Stimulated activated CD4-positive, alpha-beta T cell treated with anti-CD3 and anti-CD28 coated beads, Interleukin-1b, Interleukin-23, amount 100 ng/mL, for 1 hour (primary cell): Measurements from ENCODE around the gene ST8SIA1.

ENCODE experiments used
- DNase-seq, 2 donors: peaks; one replicate each; pipeline ENCODE4 v3.0.0-alpha.2; 2020; ENCODE audit warnings: low read depth in 2 of 2

ST8SIA1 gene

DNA sequence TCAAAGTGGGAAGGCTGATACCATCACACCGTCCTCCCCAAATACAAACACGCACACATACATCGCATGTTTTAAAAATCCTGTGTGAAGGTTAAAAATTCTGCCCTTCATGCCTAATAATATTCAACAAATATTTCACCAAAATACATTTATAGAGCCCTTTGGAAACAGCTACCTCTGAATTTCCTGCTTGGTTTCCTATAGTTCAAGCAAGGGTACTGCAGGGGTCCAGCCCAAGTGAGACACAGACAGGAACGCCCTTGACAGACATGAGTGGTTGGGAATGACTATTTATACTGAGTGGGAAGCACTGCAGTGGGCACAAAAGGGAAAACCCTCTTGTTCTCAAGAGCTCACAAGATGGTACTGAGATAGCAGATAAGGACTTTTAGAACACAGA lies 51.0 kb downstream of the ST8SIA1 start:
- DNase-seq: no peak

DNA sequence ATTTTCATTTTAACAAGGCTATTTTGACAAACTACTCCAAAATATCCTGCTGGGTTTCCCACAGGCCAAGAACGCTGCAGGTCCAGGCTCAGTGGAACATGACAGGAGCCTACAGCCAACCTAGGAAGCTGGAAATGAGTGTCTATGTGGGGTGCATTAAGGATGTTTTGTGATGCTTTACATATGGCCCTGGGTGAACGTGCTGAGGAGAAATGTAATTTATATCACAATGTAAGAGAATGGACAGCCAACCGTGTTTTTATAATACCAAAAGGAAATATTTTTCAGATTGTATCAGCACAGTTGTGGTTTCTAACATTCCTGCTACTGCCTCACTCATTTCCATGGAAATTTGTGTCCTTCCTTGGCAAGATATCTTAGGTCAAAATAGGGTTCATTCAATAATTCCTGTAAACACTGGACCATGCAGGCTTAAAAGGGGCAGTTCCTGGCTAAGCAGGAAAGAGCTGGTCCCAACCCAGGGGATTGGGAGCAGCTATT lies 51.5 kb downstream of the ST8SIA1 start:
- no peak for DNase-seq

DNA sequence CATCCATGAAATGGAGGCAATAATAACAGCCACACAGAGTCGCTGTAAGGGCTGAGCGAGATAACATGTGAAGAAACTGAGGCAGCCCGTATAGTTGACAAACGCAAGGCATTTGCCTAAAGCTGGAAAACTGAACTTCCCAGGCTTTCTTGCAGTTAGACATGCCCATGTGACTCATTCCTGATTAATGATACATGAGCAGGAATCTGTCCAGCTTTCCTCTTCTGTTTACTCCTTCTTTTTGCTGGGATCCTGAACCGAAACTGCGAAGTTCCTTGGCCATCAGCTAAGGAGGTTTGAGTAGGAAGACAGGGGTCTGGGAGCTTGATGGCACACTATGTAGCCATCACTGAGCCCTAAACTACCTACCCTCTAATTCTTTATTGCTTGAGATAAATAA lies 52.2 kb downstream of the ST8SIA1 start:
- no peak for DNase-seq

DNA sequence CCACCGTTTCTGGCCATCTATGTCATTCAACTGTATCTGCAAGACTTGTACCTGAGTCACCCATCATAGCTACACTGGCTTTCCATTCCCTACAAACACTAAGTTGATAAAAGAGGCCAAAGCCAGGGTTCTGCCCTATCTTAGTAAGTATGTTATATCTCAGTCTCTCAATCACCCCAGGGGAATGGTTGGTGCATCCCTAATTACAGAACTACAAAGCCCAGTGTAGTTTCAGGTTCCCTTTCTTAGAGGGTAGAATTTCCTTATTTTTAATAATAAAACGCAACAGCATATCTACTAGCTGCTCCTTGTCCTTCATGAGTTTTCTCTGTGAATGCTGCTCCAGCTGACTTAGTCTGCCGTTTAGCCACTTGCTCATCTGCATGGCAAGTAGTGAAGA lies 57.6 kb downstream of the ST8SIA1 start:
- no peak for DNase-seq

DNA sequence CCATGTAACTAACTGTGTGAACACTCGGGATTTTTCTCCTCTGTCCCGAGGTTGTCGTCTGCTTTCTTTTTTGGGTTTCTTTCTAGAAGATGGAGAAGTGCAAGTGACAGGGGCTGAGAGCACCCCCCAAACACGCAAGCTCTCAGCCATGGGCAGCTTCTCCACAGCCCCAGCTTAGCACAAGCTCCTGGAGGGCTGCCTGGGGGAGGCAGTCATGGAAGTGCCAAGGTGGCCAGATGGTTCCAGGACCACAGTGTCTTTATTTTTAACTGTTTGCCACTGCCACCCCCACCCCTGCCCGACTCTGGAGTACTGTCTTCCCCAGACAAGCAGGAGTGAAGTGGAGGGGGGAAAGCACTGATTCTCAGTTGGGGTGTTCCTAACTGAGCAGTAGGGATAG lies 58.2 kb downstream of the ST8SIA1 start:
- DNase-seq: no peak

DNA sequence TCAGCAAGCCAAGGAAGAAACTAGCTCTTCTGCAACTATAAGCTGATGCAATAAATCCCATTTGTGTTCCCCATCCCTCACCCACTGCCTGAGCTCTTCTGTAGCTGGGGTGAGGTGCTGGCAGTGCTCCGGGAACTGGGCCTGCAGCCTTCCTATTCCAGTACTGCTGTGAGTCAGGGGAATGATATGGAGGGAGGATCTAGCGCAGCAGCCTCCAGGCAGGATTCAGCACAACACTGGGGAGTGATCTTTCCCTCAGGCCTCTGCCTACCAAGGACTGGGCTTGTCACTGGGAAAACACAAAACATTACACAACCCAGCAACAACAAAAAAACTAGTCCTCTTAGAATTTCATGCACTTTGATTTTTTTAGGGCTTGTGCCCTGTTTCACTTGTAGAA lies 58.7 kb downstream of the ST8SIA1 start:
- DNase-seq: no peak

DNA sequence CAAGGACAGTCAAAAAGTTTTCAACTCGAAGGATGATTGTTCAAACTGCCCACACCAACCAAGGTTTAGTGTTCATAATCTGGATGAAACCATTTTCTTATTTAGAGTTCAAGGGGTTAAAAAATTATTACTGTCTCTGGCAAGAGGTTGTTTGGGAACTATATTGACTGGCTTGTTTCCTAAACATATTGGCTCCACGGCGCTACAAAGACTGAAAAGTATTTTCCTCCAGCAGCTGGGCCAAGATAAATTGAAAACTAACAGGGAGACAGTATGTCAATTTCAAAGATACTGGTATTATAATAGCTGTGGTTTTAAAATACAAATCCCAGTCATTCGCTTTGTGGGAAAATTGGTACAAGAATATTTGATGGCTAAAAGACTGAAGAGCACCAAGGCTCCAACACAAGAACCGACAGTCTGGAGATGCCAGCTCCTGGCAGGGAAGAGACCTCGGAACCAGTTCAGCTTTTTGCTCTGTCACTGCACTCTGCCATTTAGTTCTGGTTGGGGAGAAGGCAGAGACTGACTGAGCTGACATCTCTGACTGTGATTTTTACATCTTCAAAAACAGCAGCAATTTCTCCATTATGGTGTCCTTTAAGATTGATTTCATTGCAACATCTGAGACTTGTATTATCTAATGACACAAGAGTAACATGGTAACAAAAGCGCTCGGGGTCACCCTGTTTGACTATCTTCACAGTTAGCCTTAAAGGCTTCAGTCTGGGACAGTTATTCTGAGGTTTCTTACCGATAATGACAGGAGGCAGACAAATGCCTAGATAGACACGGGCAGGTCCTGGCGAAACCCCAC lies 62.0 kb downstream of the ST8SIA1 start:
- DNase-seq: no peak

DNA sequence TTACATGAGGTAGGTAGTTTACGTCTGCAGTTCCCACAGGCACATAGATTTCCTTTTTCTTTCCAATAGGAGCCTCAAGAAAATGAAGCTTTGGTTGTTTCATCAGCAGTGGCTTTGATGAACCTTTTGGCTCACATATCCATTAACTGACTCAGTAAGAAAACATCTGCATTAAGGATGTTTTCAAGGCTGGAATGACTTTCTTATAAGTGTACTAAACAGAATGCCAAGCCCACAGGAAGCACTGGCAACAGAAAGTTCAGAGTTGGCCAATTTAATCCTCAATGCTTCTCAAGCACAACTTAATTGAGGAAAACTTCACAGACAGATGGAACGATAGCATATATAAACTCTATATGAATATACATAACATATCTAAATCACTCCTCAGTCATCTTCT lies 63.5 kb downstream of the ST8SIA1 start:
- DNase-seq: no peak

DNA sequence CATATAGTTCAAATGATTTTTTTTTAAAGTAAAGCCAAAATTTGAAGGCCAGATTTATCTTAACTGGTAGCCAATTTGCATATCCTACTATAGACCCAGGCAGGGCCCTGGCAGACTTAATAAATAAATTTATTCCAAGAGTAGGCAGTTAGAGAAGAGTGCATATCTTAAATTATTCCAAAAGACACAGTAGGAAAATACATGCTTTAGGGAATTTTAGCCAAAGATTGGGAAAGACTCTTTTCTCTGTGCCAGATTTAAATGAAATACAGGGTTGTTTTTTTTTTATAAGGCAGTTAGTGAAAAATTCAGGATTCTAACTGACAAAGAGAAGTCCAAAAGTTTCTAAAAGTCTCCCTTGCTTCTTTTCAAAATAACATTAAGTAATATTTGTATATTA lies 65.5 kb downstream of the ST8SIA1 start:
- no peak for DNase-seq

DNA sequence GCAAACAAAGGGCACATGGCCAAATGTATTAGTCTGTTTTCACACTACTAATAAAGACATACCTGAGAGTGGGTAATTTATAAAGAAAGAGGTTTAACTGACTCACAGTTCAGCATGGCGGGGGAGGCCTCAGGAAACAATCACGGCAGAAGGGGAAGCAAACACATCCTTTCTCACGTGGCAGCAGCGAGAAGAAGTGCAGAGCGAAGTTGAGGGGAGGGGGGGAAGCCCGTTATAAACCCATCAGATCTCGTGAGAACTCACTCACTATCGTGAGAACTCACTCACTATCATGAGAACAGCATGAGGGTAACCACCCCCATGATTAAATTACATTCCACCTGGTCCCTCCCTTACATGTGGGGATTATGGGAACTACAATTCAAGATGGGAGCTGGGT lies 66.1 kb downstream of the ST8SIA1 start:
- DNase-seq: no peak

DNA sequence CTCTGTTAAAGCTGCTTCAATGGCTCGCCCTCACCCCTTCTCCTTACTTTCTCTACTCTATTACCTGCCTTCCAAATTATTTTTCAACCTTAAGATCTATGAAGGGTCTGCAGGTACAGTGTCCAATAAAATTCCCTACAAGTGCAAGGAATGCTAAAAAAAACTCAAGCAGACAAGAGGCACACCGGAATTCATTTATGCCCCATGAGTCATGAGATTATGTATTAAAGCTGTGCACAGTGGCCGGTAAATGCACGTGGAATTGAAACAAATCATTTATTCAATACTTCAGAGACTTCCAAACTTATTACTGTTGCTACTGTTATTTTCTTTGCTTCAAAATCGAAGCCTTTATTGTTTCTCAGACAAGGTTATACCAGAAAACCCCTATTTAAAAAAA lies 68.4 kb downstream of the ST8SIA1 start:
- no peak for DNase-seq

DNA sequence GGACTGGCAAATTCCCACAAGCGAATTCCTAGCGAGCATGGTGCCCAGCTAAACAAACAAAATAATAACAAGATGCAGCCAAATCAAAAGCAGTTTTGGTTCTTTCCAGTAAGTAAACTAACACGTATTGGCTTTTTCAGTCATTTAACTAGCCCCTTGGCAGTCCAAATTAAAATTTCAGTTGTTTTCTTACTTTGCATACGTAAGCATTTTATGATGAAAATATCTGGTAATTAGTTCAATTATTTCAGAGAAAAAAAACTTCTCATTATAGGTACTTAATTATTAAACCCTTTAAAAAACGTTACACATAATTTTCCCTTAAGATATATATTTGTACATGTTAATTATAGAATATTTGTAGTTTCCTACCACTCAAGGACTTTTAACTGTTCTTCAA lies 70.1 kb downstream of the ST8SIA1 start:
- no peak for DNase-seq

DNA sequence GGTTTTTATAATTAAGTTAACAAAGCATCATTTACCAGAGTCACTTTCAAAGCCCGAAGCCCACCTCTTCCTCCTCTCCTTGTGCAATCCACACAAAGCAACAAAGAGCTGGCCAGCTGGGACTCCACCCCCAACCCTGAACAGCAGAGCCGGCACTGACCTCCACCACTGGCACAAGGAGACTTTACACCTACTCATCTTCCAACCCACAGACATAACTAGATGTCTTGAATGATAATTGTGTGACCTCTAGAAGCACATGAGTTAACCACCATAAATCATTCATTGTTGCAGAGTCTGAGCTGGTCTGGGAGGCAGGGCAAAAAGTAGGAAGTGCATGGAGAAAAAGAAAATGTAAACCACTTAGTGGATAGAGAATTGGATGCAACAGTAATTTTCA lies 72.2 kb downstream of the ST8SIA1 start:
- no peak for DNase-seq

DNA sequence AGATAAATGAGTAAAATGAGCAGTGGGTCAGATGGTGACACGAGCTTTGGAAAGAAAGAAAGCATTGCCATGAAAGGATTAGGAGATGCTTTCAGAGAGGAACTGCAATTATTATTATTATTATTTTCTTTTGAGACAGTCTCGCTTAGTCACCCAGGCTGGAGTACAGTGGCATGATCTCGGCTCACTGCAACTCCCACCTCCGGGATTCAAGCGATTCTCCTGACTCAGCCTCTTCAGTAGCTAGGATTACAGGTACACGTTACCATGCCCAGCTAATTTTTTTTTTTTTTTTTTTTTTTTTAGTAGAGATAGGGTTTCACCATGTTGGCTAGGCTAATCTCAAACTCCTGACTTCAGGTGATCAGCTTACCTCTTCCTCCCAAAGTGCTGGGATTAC lies 77.4 kb downstream of the ST8SIA1 start:
- DNase-seq: no peak

DNA sequence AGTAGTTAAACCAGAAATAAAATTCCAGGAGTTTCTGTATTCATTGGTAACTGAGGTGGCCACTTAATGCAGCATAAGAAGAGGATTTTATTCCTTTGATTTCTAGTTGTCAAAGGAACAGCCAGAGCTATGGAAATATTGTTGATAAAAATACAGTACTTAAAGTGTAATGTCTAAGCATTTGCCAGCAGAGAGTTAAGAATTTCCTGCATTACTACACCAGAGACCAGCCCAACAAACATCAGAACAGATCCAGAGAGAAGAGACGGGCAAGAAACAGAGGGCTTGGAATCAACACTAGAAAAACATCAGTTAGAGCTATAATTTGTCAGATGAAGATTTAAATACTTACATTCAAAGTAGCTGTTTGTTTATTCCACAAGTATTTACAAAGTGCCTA lies 77.9 kb downstream of the ST8SIA1 start:
- no peak for DNase-seq

DNA sequence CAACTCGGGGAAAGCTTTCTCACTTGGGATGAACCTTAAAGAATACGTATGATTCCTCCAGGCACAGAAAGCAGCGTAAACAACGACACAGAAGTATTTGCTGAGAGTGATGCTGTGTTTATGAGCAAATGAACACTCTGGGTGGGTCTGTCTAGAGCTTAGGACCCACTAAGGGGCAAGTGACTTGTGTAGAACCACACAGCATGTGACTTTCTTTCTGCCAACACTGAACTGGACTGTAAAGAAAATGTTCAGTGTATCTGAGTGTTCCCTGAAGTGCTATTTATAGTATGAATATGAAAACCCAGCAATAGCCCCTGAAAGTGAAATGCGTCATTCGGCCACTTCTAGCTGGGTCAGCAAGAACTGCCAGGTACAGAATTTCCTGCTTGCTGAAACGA lies 78.5 kb downstream of the ST8SIA1 start:
- DNase-seq: no peak

DNA sequence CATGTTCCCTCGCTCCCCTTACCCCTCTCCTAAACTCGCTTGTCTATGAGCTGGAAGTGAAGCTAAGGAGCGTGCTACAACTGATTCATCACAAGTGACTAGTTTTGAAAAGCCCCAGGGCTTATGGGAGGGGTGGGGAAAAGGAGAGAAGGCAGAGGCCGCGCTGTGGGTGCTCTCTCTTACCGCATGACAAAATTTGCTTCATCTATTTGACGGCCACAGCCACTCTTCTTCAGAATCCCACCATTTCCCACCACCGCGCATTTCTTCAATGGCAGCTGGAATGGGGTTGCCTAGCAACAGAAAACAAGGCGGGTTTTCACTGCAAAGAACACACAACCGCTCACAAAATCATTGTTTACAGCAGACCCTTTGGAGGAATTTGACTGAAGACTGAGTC lies 79.4 kb downstream of the ST8SIA1 start:
- DNase-seq: no peak

DNA sequence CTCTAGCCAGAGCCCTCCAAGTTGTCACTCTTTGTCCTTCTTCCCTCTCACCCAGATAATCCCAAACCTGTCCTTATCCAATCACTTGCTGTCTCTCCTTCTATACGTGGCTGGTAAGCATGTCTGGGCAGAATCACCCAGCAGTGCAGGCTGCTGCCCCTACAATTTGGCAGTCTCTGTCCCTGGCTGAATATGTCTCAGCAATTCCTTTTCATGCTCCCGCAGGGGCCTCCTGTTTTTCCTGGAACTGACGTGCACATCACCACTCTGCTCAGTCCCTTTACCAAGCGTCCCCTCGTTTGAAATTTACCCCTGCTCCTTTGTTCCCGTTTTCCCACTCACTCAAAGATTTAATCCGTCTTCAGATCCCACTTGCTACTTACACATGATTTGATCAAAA lies 80.0 kb downstream of the ST8SIA1 start:
- no peak for DNase-seq

DNA sequence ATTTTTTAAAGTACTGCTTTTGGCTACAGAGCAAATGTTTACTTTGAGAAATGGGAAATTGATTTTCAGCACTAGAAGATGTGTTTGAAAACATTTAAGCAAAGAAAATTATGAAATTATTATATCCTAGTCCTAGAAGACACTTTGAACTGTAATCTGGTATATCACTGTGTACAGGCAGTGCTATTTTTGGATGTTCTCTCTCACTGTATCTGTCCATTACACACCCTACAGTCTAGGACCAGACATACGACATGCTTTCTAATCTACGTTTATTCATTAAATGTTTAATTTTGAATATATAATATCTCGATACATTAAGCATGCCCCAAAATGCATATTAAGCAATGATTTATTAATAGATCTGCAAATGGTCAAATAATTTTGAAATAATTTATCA lies 82.5 kb downstream of the ST8SIA1 start:
- no peak for DNase-seq

DNA sequence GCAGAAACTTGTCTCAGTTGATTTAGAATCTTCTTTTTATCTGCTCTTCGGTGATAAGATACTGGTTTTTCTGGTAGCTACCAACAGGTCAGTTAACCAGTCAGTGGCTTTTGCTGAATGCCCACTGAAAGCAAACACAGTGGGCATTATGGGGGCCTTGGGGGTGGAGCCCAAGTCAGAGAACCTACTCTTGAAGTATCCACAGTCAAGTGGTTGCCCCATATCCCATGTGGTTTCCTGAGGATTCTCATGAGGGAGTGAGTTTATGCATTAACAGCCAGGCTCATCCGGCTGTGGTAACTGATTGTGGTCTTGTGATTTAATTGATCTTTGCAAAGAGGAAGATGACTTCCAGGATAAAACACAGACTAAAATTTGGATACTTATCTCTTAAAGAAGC lies 83.7 kb downstream of the ST8SIA1 start:
- no peak for DNase-seq

DNA sequence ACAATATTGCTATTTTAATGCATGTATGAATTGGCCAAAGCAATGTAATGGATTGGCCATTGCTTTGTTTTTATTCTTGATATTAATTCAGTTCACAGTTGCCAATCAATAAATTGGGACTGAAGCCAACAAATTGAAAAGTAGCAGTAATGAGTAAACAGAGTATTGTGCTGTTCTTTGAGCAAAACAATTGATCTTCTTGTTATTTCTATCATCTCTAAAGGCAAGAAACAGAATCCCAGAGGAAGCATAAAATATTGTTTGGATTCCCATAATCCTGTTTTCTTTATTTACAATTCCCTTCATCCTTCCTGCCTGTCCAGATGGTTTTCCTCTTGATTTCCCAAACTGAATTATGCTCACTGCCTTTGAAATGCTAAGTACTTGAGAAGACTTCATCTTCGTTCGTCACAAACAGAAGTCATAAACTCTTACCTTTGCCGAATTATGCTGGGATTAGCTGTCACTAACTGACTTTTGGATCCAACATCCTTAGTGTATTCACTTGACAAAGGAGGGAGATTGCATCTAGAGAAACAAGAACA lies 85.9 kb downstream of the ST8SIA1 start:
- DNase-seq: no peak

DNA sequence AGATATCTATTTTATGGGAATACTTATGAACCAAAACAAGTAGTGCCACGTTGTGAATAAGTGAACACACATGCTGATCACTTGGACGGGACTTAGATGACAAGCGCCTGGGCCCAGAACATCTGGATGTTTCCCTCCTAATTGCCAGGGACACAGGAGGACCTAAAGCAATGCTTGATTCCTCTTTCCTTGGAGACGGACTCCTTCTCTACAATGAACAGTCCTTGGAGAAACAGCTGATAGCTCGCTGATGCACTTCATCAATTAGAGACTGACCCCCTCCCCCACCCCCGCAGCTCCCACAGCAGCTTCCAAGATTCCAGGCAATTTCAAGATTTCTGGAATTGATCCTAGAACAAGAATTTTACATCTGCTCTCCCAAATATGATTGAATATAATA lies 86.4 kb downstream of the ST8SIA1 start:
- DNase-seq: no peak

DNA sequence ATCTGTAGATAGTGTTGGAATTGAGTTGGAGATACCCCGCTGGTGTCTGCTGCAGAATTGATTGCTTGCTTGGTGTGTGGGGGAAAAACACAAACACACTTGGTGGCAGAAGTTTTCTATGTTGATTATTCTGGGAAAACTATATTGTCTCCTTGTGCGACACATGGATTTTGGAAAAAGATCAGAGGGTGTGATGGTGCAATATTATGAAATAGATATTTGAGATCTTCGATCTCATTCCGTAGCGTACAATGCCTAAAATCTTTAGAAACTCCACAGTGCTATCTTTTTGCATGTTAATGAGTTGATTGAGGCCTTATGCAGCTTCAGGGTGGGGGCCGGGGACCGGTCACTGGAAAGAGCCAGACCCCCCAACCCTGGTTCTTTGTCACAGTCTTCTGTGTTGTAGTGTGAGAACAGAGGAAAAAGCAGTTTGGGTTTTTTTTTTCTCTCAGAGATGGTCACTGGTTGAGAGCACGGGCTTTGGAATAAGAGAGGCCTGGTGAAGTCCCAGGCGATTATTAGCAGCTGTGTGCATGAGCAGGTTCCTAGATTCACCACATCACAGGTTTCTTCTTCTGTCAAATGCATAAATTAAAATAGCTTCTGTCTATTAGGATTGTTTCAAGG lies 88.2 kb downstream of the ST8SIA1 start:
- DNase-seq: no peak
